Erythroblast (primary cell): Measurements from ENCODE around the gene ASAP3.

Experiments
- DNase-seq, 2 experiments: peaks; one replicate each; lab custom pipeline; 2025; lab: John Stamatoyannopoulos, UW
- GATA1 ChIP-seq: IDR thresholded peaks from 2 replicates; pipeline ENCODE4 v1.6.1; 2011; ENCODE audit warnings: low read depth, mild to moderate bottlenecking, control low read depth, low read length, moderate library complexity
- POLR2A ChIP-seq: IDR thresholded peaks from 2 replicates; pipeline ENCODE4 v1.6.1; 2011; ENCODE audit warnings: mild to moderate bottlenecking, low read length

The ASAP3 gene

GRCh38 chr1:23423415-23424292 is 60.3 kb downstream of the ASAP3 start:
- no peak for DNase-seq
- TF ChIP-seq GATA1 (no peak), POLR2A (no peak)

- DNase-seq, result no peak
- no peak for TF ChIP-seq GATA1
- no peak for TF ChIP-seq POLR2A
Measured at GRCh38 chr1:23422941-23423340, 61.0 kb downstream of the ASAP3 start.

- no peak for TF ChIP-seq POLR2A
- no peak for TF ChIP-seq GATA1
- DNase-seq, result peak; percentile 72 to 73
Measured at GRCh38 chr1:23422241-23422877, 61.6 kb downstream of the ASAP3 start.

- no peak for TF ChIP-seq POLR2A
- TF ChIP-seq GATA1, result no peak
- no peak for DNase-seq
Measured at GRCh38 chr1:23421753-23422240, 62.2 kb downstream of the ASAP3 start.

- TF ChIP-seq POLR2A, result no peak
- no peak for TF ChIP-seq GATA1
- DNase-seq, result no peak
Measured at GRCh38 chr1:23421343-23421742, 62.6 kb downstream of the ASAP3 start.

GRCh38 chr1:23420778-23421177 is 63.2 kb downstream of the ASAP3 start:
- no peak for TF ChIP-seq POLR2A
- no peak for TF ChIP-seq GATA1
- no peak for DNase-seq

GRCh38 chr1:23419180-23419579 is 64.8 kb downstream of the ASAP3 start:
- TF ChIP-seq POLR2A, result no peak
- TF ChIP-seq GATA1, result no peak
- no peak for DNase-seq

- TF ChIP-seq POLR2A (no peak), GATA1 (no peak)
- peak in 1 of 2 experiments; percentile 42 for DNase-seq
Measured at GRCh38 chr1:23417570-23417969, 66.4 kb downstream of the ASAP3 start.

- no peak for DNase-seq
- TF ChIP-seq GATA1 (no peak), POLR2A (no peak)
Measured at GRCh38 chr1:23416964-23417363, 67.0 kb downstream of the ASAP3 start.

GRCh38 chr1:23408797-23409290 is 75.1 kb downstream of the ASAP3 start:
- TF ChIP-seq GATA1 (no peak), POLR2A (no peak)
- DNase-seq, result no peak

- no peak for DNase-seq
- TF ChIP-seq GATA1 (no peak), POLR2A (no peak)
Measured at GRCh38 chr1:23407016-23407630, 76.9 kb downstream of the ASAP3 start.

- DNase-seq, result no peak
- TF ChIP-seq GATA1, result no peak
- TF ChIP-seq POLR2A, result no peak
Measured at GRCh38 chr1:23405946-23406345, 78.0 kb downstream of the ASAP3 start.

GRCh38 chr1:23403735-23404486 is 80.1 kb downstream of the ASAP3 start:
- TF ChIP-seq POLR2A (no peak), GATA1 (no peak)
- DNase-seq, result peak; percentile 93 to 94
